Measurements from ENCODE around the gene TLDC2.

DNA sequence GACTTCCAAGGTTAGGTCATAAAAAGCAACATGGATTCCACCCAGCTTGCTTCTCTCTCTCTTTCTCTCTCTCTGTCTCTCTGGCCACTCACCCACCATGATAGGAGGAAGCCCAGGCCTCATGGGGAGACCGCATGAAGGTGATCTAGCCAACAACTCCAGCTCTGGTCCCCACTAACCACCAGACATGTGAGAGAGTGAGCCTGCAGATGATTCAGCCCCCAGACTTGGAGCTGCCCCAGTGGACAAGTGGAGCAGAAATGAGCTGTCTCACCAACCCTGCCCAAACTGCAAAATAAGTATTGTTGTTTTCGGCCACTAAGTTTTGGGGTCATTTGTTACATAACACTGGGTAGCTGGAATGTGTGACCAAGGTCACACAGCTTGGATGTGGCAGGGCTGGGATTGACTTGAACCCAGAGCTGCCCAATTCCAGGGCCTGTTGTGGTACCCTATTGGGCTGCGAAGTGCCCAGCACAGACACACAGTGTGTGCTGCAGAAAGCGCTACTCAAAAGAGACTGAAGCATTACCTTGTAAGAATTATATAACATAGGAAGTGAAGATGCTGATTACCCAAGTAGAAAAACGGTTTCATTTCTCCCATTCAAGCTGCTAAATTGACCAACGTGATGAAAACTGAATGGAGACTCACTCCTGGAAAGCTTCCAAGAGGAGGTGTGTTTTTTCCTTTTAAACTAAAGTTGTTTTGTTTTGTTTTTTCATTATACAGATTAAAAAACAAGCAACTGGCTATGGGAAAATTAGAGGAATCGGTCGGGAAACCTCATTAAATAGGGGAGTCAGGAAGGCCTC lies 9.1 kb upstream of the TLDC2 start:
- TF ChIP-seq EZH2 (IDR thresholded peaks at IDR 0.05; ENCODE audit: insufficient read depth, low read length), result no peak
- TF ChIP-seq, protein P1, sequence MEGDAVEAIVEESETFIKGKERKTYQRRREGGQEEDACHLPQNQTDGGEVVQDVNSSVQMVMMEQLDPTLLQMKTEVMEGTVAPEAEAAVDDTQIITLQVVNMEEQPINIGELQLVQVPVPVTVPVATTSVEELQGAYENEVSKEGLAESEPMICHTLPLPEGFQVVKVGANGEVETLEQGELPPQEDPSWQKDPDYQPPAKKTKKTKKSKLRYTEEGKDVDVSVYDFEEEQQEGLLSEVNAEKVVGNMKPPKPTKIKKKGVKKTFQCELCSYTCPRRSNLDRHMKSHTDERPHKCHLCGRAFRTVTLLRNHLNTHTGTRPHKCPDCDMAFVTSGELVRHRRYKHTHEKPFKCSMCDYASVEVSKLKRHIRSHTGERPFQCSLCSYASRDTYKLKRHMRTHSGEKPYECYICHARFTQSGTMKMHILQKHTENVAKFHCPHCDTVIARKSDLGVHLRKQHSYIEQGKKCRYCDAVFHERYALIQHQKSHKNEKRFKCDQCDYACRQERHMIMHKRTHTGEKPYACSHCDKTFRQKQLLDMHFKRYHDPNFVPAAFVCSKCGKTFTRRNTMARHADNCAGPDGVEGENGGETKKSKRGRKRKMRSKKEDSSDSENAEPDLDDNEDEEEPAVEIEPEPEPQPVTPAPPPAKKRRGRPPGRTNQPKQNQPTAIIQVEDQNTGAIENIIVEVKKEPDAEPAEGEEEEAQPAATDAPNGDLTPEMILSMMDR (IDR thresholded peaks at IDR 0.05; ENCODE audit: insufficient read depth, low read depth, low read length), result no peak

Measured in astrocyte (in vitro differentiated cells and primary cell).